Measurements from ENCODE around the gene UBE2O.

DNA sequence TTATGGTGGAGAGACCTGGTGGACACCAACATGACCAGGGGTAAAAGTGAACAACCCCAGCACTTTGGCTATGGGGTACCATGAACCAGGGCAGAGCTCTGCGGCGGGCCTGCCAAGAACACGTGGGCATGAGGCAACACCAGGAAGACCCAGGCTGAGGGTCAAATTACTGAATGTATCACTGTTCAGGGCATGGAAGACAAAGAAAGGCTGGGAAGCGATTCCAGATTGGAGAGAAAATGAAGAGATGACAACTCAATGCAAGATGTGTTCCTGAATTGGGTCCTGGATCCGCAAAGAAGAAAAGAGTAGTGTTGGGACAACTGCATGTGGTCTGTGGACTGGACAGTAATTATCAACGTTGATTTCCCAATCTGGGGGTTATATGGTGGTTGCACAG, 48.7 kb downstream of the UBE2O start:
- TF ChIP-seq GATA3 (IDR thresholded peaks at IDR 0.05; ENCODE audit: low read depth, low read length) = no peak
- TF ChIP-seq GATA2 (IDR thresholded peaks at IDR 0.05; ENCODE audit: low read depth, low read length) = no peak
